ENCODE measurements around the gene ACBD4. TPM values are rescaled to one million over a fixed set of nuclear protein-coding genes. Genes with fewer than 3 reads are reported as not detected.

The ACBD4 gene
- total RNA-seq, 1 experiment from 2014 or later, result 9.7 TPM

DNA sequence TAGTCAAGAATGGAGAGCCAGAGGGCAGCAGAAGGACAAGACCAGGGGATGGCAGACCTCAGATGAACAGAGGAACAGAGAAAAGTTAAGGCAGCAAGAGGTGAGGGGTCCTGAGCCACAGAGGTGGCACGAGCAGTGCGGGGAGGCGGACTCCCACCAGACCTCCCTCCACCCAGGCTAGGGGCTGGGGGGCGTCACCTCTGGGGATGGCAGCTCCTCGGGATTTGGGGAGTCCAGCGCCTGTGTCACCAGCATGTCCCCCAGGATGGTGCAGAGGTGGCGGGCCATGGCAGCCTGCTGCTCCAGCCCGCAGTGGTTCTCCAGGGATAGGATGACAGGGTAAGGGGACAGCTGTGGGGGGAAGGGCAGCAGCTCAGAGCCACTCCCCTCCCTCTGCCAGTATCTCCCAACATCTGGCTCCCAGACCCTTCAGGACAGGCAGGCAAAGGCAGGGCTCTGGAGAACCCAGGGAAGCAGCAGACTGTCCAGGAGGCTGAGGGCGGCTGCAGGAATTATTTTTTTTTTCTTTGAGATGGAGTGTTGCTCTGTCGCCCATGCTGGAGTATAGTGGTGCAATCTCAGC lies 19.0 kb upstream of the ACBD4 start:
- Histone ChIP-seq H2BK12ac (ENCODE audit: insufficient read length, low read depth, low read length) (no peak overlapping the region), H3K79me1 (ENCODE audit: insufficient read depth, low read depth, low read length, poor library complexity, severe bottlenecking) (no peaks in the 10 kb centered on the region), H2BK15ac (ENCODE audit: low read depth, low read length) (no peak overlapping the region), H3K4me1 (ENCODE audit: insufficient read depth, low read length) (no peaks in the 10 kb centered on the region), H3K56ac (ENCODE audit: insufficient read length, low read depth, low read length) (no peak overlapping the region), H3K79me2 (ENCODE audit: insufficient read depth, low read length) (no peaks in the 10 kb centered on the region), H3K9ac (ENCODE audit: extremely low read depth, insufficient read length, low read length) (no peak overlapping the region), H3K9me3 (ENCODE audit: control insufficient read depth, low read depth, low read length) (no peaks in the 10 kb centered on the region), H4K5ac (ENCODE audit: insufficient read length, low read depth, low read length) (no peak overlapping the region), H2BK5ac (ENCODE audit: insufficient read length, low read length) (no peak overlapping the region), H3T11ph (ENCODE audit: low read length) (no peak overlapping the region), H4K20me1 (ENCODE audit: control insufficient read depth, insufficient read depth, insufficient read length) (no peaks in the 10 kb centered on the region), H4K8ac (replicated peaks; ENCODE audit: insufficient read length, low read depth, low read length) (no peak overlapping the region), H2AFZ (ENCODE audit: low read length) (no peak overlapping the region), H2BK20ac (ENCODE audit: low read depth, low read length, poor library complexity, severe bottlenecking) (no peak overlapping the region), H2AK5ac (ENCODE audit: insufficient read length, low read length) (no peak overlapping the region), H3K18ac (ENCODE audit: insufficient read length, low read depth, low read length) (no peak overlapping the region), H3K23me2 (ENCODE audit: insufficient read length, low read depth, low read length, poor library complexity, severe bottlenecking) (no peaks in the 10 kb centered on the region), H4K91ac (ENCODE audit: insufficient read length, low read depth, low read length) (no peak overlapping the region), H3K4me2 (ENCODE audit: insufficient read depth, insufficient read length, low read length) (no peak overlapping the region), H3K27ac (ENCODE audit: insufficient read length, low read depth, low read length) (no peak overlapping the region), H2BK120ac (ENCODE audit: low read depth, low read length, poor library complexity, severe bottlenecking) (no peak overlapping the region), H3K4ac (ENCODE audit: low read depth, low read length) (no peak overlapping the region), H3K27me3 (ENCODE audit: insufficient read depth, low read length) (no peaks in the 10 kb centered on the region), H3K14ac (ENCODE audit: insufficient read depth, low read length) (peak overlapping the region; percentile 28; the same call in 1 of the 2 replicates), H3K23ac (ENCODE audit: insufficient read length, low read depth, low read length) (no peak overlapping the region)
- no peak for TF ChIP-seq CTCF (conservative IDR thresholded peaks at IDR 0.05)
- no peak for DNase-seq
- Mint-ChIP-seq H3K9me3 (no peaks in the 10 kb centered on the region), H3K27me3 (ENCODE audit: low read depth) (no peaks in the 10 kb centered on the region), H3K27ac (peak overlapping the region; percentile 5 to 63 (median 52); a peak in 5 of 7 replicates), H3K4me3 (no peak overlapping the region), H3K36me3 (ENCODE audit: insufficient read depth in 1 of 3, low read depth in 3 of 3) (peaks cover 0 to 4% (median 0%) of the 10 kb centered on the region in 3 experiments; a peak in 4 of 7 replicates), H3K4me1 (peaks cover 8 to 29% of the 10 kb centered on the region in 2 experiments)
- no CpG with 5 or more reads among the region's 10 CpGs for WGBS (ENCODE audit: extremely low coverage, insufficient read length, low lambda C conversion rate)

Data from H9 (cell line).